Measurements from ENCODE around the gene DBX2.

- TF ChIP-seq, protein P1, sequence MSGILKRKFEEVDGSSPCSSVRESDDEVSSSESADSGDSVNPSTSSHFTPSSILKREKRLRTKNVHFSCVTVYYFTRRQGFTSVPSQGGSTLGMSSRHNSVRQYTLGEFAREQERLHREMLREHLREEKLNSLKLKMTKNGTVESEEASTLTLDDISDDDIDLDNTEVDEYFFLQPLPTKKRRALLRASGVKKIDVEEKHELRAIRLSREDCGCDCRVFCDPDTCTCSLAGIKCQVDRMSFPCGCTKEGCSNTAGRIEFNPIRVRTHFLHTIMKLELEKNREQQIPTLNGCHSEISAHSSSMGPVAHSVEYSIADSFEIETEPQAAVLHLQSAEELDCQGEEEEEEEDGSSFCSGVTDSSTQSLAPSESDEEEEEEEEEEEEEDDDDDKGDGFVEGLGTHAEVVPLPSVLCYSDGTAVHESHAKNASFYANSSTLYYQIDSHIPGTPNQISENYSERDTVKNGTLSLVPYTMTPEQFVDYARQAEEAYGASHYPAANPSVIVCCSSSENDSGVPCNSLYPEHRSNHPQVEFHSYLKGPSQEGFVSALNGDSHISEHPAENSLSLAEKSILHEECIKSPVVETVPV (CRISPR knock-in tag; IDR thresholded peaks at IDR 0.05) = no peak
- TF ChIP-seq ZNF70 (CRISPR knock-in tag; IDR thresholded peaks at IDR 0.05) (no peak), ZNF565 (CRISPR knock-in tag; conservative IDR thresholded peaks at IDR 0.05; ENCODE audit: low read depth) (no peak), ZFP3 (CRISPR knock-in tag; IDR thresholded peaks at IDR 0.05) (no peak)
These were observed 768 bp downstream of the DBX2 start for GRCh38 chr12:45049912-45050750.

Measured in SK-N-SH treated with all-trans-retinoic acid at 6 μM for 48 hours (cell line).